Measurements from ENCODE around the gene TSEN2. TPM values are rescaled to one million over a fixed set of nuclear protein-coding genes. Genes with fewer than 3 reads are reported as not detected.

Gene TSEN2
- total RNA-seq = 10 to 100 TPM in 3 of 4 donors, 1 to 10 TPM in 1; 8.1 to 39.9 (median 32.6) TPM

DNA sequence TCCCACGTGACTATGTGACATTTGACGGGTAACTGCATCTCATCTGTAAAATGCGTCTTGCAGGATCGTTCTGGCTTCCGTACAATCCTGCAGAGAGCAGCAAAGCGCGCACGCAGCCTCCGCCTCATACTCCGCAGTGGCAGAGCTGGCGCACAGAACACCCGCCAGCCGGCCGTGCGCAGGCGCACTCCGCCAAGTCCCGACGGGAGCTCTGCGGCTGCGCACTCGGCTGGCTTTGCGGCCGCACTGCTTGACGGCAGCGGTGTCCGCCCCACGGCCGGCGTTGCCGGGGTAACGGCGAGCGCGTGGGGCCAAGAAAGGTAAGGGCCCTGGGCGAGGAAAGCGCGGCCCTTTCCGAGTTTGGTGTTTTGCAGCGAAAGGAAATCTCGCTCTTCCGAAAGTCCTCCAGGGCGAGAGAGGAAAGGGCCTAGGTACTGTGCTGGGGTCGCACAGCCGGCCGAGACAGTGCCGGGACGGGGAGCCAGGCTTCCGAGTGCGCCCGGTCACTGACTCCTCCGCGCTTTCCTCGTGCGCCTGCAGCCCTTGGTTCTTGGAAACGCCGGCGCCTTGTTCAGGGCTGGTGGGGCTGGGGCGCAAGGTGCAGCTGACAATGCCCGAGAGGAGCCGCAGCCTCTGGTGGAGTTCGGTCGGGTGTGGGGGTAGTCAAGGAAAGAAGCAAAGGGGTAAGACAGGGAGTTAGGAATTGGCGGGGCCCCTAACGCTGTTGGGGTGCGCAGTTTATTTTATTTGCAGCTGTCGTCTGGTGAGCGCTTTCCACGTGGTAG, at the start of gene TSEN2:
Gene TSEN2 (plus strand): TSS at position 283 of the 785 bp plus-strand sequence. CDS start 5,321 bp downstream, outside the sequence.
- no peaks in the 10 kb centered on the region for H3K27me3 ChIP-seq
- TF ChIP-seq, protein P1, sequence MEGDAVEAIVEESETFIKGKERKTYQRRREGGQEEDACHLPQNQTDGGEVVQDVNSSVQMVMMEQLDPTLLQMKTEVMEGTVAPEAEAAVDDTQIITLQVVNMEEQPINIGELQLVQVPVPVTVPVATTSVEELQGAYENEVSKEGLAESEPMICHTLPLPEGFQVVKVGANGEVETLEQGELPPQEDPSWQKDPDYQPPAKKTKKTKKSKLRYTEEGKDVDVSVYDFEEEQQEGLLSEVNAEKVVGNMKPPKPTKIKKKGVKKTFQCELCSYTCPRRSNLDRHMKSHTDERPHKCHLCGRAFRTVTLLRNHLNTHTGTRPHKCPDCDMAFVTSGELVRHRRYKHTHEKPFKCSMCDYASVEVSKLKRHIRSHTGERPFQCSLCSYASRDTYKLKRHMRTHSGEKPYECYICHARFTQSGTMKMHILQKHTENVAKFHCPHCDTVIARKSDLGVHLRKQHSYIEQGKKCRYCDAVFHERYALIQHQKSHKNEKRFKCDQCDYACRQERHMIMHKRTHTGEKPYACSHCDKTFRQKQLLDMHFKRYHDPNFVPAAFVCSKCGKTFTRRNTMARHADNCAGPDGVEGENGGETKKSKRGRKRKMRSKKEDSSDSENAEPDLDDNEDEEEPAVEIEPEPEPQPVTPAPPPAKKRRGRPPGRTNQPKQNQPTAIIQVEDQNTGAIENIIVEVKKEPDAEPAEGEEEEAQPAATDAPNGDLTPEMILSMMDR (IDR thresholded peaks at IDR 0.05) = peak in 3 of 6 experiments; percentile 23 to 35 (median 27)
- peak; percentile 89 to 99 for TF ChIP-seq POLR2A (IDR thresholded peaks at IDR 0.05)
- H3K4me1 ChIP-seq = peaks cover 0 to 38% (median 9%) of the 10 kb centered on the region in 4 donors
- peak; percentile 94 to 98 (median 97) for DNase-seq
- H3K27ac ChIP-seq = peak within 1 kb of the TSS; percentile 60 to 85 (median 78)
- no peaks in the 10 kb centered on the region for H3K36me3 ChIP-seq
- H3K4me3 ChIP-seq = peak within 1 kb of the TSS; percentile 57 to 73 (median 61)
- no peaks in the 10 kb centered on the region for H3K9me3 ChIP-seq

DNA sequence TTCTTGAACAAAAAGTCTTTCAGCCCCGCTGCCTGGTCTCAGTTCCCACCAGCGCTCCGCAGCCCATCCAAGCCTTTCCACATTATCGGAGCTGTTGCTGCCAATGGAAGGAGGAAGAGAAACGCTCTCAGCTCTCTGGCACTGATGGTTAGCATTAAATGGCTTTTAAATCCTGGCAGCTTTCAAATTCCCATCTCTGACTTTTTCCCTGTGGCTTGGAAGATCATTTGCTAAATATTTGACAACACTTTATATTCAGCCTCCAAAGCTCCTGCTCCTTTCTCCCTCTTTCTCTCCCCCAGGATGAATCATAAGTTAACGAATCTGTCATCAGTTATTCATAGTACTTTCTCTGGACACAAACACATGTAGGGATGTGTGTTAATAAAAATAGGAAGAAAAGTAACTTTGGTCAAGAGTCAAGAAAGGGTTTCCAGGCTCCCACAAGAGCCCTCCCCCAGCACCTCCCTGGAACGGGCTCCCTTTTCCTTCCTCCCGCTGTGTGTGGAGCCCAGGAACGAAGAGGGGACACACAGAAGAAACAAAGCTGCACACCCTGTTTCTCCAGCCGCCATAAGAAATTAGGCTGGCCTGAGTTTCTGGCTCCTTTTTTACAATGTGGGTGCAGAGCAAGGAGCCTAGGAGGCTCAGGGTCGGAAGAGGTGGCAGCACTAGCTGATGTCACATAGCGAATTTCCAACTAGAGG, 47.6 kb upstream of the TSEN2 start:
- Histone ChIP-seq H3K36me3 (peaks cover 0 to 8% (median 0%) of the 10 kb centered on the region in 3 donors), H3K9me3 (no peaks in the 10 kb centered on the region), H3K4me1 (peaks cover 0 to 8% (median 0%) of the 10 kb centered on the region in 4 donors), H3K4me3 (no peak overlapping the region), H3K27ac (no peak overlapping the region), H3K27me3 (no peaks in the 10 kb centered on the region)
- no peak for DNase-seq
- TF ChIP-seq, protein P1 (IDR thresholded peaks at IDR 0.05) = no peak

DNA sequence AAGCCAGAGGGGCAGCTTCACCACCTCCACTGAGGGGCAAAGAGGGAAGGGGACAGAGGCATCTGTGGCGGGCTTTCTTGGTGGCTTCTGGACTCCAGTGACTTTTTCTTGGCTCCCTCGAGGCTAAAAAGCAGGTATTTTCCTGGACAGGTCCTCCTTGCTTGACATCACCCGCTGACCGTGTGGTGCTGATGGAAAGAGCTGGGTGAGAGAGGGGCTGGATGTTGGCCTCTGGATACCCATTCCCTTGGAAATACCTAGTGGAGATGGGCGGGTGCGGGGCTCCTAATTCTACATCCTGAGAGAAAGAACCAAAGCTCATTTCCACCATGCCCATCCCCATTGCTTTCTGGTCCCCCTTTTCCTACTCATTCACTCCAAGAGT, 47.1 kb upstream of the TSEN2 start:
- Histone ChIP-seq H3K4me3 (no peak overlapping the region), H3K36me3 (peaks cover 0 to 8% (median 0%) of the 10 kb centered on the region in 3 donors), H3K27ac (no peak overlapping the region), H3K9me3 (no peaks in the 10 kb centered on the region), H3K27me3 (no peaks in the 10 kb centered on the region), H3K4me1 (peaks cover 0 to 8% (median 0%) of the 10 kb centered on the region in 4 donors)
- TF ChIP-seq, protein P1 (IDR thresholded peaks at IDR 0.05) = no peak
- TF ChIP-seq POLR2A (IDR thresholded peaks at IDR 0.05) = no peak
- no peak for DNase-seq

DNA sequence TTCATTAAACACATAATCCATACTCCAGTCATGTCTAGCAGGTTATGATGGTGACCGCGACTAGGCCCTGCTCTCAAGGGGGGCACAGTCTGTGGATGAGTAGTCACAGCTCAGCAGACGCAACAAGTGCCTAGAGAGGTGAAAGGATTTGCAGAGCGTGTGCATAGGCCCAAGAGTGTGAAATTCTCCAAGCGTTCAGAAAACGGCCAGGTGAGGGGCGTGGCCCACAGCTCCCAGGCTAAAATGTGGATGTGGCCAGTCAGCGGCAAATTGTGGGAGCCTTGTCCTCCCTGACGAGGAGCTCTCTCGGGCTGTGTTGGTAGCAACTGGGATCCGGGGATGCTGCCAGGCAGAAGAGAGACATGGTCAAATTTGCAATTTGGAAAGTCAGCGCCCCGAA, 46.4 kb upstream of the TSEN2 start:
- no peak overlapping the region for H3K4me3 ChIP-seq
- no peaks in the 10 kb centered on the region for H3K9me3 ChIP-seq
- H3K27ac ChIP-seq = no peak overlapping the region
- no peak for DNase-seq
- TF ChIP-seq POLR2A (IDR thresholded peaks at IDR 0.05) = no peak
- TF ChIP-seq, protein P1 (IDR thresholded peaks at IDR 0.05) = no peak
- no peaks in the 10 kb centered on the region for H3K27me3 ChIP-seq
- H3K36me3 ChIP-seq = peaks cover 0 to 8% (median 0%) of the 10 kb centered on the region in 3 donors
- H3K4me1 ChIP-seq = peaks cover 0 to 8% (median 0%) of the 10 kb centered on the region in 4 donors

DNA sequence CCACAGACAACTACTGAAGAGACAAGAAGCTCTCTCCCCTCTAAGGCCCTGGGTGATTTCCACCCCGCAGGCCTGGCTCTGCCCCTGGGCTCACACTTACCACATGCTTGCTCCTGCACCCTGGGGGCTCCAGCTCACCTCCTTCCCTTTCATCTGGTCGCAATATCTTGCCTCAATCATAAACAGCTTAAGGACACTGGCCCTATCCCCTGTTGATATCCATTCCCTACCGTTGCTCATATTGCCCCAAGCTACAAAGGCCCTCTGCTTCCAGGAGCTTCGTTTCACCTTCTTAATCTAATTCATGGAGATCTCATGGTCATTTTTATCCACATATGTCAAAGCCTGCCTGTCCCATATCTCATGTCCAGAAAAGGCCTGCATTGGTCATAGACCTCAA, 46.0 kb upstream of the TSEN2 start:
- no peaks in the 10 kb centered on the region for H3K27me3 ChIP-seq
- no peak overlapping the region for H3K4me3 ChIP-seq
- peaks cover 0 to 8% (median 0%) of the 10 kb centered on the region in 3 donors for H3K36me3 ChIP-seq
- H3K4me1 ChIP-seq = peaks cover 0 to 8% (median 0%) of the 10 kb centered on the region in 4 donors
- TF ChIP-seq POLR2A (IDR thresholded peaks at IDR 0.05) = no peak
- TF ChIP-seq, protein P1 (IDR thresholded peaks at IDR 0.05) = no peak
- no peak for DNase-seq
- H3K9me3 ChIP-seq = no peaks in the 10 kb centered on the region
- no peak overlapping the region for H3K27ac ChIP-seq
